Measurements from ENCODE around the gene CRYBB2.
"Not testable (repeated sequence)": the region's sequence is repeated elsewhere in the genome, so short reads cannot be mapped to it uniquely, and the experiment has no call there.

CRYBB2 gene

DNA sequence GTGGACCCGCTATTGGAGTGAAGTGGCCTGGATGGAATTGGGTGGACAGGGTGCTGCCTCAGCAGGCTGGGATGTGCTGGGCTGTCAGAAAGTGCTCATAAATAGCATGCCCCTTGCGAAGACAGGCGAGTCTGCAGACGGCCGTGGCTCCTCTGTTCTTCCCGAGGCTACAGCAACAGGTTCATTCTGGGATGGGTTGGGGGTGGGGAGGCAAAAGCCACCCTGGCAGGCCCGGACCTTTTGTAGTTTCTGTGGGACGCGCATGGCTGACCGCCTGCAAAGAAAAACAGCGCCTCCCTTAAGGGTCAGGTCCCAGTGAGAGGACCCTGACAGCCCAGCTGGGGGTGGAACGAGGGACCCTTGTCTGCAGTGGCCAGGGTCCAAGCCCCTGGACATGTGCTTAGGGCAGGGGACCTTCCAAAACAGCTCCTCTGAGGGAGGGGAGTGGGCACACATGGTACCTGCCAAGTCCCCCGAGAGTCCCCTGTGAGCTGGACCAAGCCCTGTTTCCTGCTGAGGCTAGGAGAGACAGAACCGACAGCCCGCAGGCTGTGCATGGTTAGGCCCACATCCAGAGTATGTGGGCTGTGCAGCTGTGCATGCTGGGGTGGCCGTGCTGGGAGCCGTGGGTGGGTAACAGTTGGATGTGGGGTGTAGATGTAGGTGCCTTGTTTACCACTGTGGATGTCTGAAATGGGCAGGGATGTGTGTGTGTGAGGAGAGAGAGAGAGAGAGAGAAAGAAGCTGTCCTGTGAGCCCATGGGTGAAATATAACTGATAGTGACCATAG is 19.5 kb upstream of the CRYBB2 start, which contains the start of gene CRYBB3:
Gene CRYBB3, plus strand, starts transcription at position 128 of the 790 bp plus-strand sequence. CDS start 1,539 bp downstream, outside the sequence.
- DNase-seq (ENCODE audit: low read depth) = no peak

DNA sequence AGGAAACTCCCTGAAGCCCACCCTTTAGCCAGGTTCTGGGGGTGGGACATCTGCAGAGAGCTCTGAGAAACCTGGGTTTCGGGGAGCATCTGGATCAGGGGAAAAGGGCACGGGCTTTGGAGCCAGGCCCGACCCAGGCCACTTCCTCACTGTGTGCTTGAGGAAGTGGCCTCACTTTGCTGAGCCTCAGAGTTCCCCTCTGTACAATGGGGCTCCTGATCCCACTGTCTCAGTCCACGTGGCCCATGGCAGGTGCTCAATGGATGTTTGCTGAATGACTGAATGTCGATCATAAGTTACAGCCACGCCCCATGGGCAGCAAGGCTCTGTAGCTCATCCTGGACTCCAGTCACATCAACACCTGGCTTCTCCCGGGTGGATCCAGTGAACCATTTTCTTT is 18.5 kb upstream of the CRYBB2 start:
- no peak for DNase-seq (ENCODE audit: low read depth)

DNA sequence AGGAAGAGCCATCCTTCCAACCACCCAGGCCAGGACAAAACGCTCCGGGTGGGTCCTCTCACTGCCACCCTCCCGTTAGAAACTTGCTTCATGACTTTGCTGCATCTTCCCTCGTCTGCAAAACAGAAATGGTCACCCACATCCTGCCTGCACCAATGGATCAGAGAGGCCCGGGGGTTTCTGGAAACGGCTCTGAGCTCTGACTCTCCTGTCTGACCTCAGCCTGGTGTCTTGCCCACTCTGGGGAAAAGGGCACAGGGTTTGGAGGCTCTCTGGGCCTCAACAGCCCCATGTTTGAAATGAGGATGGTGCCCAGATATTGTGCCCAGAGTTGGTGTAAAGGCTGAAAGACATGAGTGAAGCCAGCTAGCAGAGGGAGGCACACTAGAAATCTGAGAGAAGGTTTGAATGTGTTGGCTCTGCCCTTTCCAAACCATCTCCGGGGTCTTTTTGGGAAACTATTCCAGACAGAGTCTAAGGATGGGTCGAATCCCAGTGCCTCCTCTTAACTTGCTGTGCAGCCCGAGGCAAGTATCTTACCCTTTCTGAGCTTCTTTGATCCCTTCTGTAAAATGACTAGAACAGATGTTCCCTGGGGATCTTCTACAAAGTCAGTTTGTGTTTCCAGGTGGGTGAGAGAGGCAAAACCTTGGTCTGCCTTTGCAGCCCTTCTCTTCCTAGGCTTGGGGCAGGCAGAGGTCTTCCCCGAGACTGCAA is 17.7 kb upstream of the CRYBB2 start:
- no peak for DNase-seq (ENCODE audit: low read depth)

DNA sequence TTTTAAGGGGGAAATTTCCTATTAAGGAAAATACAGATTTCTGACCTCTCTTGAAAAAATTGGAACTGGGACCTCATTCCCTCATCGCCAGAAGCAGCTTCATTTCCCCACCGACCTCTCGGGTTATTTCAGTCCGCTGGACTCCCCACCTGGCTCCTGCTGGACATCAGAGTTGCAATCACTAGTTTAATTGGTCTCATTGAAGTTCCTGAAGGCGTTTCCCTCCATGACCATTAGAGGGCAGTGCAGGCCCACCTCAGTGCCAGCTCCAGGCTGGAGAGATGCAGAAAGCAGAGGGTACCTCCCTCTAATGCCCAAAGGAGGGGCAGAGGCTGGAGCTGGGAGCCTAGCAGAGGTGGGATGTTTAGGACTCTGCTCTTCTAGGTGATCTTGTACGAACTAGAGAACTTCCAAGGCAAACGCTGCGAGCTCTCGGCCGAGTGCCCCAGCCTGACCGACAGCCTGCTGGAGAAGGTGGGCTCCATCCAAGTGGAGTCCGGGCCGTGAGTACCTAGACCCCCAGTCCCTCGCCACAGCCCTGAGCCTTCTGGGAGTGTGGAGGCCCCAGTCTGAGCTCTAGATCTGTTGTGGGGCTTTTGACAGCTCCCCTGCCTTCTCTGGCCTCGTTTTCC is 17.0 kb upstream of the CRYBB2 start:
- DNase-seq (ENCODE audit: low read depth) = peak; percentile 16

DNA sequence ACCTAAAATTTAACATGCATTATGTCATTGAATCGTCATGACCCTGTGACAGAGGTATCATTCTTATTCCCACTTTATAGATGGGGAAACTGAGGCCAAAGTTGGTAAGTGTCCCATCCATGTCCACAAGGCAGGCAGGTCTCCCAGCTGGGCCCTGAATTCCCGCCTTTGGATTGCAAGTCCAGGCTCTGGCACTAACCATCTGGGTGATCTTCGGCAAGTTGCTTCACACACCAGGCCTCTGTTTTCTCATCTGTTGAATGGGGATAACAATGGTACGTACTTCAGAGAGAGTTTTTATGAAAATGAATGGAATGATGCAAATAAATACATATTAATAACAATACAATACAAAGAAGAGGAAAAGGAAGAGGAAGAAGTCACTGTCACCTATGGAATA is 16.4 kb upstream of the CRYBB2 start:
- no peak for DNase-seq (ENCODE audit: low read depth)

DNA sequence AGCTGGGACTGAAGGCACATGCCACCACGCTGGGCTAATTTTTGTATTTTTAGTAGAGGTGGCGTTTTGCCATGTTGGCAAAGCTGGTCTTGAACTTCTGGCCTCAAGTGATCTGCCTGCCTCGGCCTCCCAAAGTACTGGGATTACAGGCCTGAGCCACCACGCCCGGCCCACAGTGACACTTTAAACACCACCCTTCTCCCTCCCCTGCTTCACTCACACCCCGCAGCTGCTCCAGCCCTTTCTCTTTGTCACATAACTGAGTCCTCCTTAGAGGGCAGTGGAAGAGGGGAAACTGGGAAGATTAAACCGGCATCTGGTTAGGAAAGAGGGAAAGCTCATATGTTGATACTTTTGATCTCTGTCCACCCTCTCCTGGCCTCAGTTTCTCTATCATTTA is 14.9 kb upstream of the CRYBB2 start:
- not testable (repeated sequence) for DNase-seq (ENCODE audit: low read depth)

DNA sequence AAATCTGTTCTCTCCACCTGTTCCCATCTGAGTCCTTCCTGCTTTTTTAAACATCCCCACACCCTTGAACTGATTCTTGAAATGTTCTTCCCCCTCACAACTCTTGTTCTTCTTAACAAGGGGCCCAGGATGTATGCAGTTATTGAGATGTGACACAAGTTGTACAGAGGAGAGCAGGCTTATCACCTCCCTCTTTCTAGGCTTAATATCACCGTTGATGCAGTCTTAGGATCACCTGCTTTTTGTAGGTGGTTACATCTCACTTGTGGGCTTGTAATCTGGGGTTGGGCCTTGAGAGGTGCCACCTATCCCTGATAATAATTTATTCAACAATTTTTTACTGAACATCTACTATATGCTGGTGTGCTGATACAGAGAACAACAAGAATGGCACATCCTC is 13.6 kb upstream of the CRYBB2 start:
- no peak for DNase-seq (ENCODE audit: low read depth)

DNA sequence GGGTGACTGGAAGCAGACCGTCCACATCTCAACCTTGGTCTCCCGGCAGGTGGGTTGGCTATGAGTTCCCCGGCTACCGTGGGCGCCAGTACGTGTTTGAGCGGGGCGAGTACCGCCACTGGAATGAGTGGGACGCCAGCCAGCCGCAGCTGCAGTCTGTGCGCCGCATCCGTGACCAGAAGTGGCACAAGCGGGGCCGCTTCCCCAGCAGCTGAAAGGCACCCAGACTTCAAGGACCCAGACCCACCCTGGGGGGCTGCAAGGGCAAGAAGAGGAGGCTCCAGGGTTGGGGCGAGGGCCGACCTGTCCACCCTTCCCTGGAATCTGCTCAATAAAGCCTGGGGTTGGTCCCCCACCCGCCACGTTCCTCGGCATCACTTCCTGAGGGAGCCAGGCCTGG is 12.4 kb upstream of the CRYBB2 start:
- no peak for DNase-seq (ENCODE audit: low read depth)

DNA sequence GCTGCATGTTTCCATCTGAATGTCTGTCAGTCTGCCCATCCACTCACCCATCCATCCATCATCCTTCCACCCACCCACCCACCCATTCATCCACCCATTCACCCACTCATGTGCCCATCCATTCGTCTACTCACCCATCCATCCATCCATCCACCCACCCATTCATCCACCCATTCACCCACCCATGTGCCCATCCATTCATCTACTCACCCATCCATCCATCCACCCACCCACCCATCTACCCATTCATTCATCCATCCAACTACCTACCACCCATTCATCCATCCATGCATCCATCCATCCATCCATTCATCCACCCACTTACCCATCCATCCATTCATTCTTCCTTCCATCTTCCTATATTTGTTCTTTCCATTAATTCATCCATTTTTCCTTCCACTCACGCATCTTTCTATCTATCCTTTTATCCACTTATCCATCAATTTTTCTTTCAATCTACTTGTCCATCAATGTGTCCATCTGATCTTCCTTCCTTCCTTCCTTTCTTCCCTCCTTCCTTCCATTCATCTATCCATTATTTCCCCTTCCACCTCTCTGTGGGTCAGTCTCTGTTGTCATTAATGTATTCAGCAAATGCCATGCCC is 11.8 kb upstream of the CRYBB2 start:
- no peak for DNase-seq (ENCODE audit: low read depth)

DNA sequence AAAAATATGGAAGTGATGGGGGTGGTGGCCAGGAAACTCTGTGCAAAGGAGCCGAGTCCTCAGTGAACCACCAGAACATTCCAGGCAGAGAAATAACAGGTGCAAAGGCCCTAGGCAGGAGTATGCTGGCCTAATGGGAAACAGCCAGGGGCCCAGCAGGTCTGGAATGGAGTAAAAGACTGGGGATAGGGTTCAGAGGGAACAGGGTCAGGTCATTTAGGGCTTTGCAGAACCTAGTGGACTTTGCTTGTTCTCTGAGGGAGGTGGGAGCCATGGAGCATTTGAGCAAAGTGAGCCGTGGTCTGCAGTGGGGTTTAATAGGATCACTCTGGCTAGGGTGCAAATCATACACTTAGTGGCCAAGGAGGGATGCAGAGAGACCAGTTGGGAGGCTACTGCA is 11.1 kb upstream of the CRYBB2 start:
- no peak for DNase-seq (ENCODE audit: low read depth)

DNA sequence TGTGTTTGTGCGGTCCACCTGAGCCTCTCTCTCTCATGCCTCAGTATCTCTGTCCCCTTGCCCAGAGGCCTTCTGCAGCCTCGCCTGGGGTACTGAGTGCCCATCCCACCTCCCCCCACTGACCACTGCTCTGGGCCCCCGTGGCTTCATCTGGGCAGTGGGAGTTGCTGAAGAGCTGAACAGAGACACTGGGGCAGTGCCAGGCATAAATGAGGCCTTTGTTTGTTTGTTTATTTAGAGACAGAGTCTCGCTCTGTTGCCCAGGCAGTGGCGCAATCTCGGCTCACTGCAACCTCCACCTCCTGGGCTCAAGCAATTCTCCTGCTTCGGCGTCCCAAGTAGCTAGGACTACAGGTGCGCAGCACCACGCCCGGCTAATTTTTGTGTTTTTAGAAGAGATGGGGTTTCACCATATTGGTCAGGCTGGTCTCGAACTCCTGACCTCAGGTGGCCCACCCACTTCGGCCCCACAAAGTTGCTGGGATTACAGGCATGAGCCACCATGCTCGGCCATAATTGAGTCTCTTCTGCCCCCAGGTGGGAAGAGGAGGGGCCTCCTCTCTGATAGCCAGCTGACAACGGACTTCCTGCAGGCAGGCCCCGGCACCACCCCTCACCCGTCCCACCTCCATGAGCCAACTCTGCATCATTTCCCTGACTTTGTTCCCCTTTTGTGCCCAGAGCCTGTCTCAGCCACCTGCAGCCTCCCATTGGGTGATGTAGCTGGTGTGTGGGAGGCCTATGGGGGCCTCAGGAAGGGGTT is 10.5 kb upstream of the CRYBB2 start:
- DNase-seq (ENCODE audit: low read depth) = no peak

DNA sequence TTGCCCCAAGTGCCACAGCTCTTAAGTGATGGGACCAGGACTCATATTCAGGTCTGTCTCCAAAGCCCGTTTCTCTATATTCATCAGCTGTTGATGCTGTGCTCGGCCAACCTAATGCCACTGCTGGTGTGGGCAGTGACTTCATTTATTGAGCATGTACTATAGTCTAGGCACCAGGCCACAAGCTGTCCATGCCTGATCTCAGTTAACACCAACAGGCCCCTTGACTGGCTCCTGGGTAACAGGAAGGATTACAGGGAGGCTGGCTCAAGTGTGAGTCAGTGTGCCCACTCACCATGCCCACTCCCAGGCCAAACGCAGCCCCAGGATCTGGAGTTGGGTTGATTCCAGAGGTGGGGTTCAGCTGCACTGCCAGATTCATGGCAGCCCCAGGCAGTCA is 8.6 kb upstream of the CRYBB2 start:
- DNase-seq (ENCODE audit: low read depth) = no peak

DNA sequence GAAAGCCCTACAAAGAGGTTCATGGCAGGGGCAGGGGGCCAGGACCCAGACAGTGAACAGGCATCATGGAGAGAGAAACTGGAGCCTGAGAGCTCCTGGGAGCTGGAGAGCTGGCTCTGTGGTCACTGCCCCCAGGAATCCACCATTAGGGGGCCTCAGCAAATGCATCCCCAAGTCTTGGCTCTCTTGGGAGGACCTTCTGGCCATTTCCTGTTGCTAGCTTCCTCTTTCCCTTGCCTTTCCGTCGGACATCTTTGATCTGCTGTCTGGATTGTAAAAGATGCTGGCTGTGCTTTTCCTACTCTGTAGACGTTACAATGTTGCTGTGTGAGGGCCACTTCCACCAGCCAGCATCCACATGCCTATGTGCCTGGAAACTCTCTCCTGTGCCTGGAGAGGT is 7.1 kb upstream of the CRYBB2 start:
- no peak for DNase-seq (ENCODE audit: low read depth)

DNA sequence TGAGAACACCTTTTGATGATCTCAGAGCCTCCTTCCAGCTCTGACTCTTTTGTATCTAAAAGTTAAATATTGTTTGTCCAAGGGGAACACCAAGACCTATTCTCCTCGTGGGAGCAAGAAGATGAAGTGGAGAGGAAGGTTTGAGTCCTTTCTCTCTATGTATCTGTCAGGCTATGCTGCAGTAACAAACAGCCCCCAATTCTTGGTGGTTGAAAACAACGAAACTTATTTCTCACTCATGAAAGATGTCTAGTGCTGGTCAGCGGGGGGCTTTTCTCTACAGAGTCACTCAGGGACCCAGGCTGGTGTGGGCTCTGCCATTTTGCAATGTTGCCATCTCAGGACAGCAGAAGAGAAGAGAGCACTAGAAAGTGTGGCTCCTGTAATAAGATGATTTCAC is 6.2 kb upstream of the CRYBB2 start:
- no peak for DNase-seq (ENCODE audit: low read depth)

DNA sequence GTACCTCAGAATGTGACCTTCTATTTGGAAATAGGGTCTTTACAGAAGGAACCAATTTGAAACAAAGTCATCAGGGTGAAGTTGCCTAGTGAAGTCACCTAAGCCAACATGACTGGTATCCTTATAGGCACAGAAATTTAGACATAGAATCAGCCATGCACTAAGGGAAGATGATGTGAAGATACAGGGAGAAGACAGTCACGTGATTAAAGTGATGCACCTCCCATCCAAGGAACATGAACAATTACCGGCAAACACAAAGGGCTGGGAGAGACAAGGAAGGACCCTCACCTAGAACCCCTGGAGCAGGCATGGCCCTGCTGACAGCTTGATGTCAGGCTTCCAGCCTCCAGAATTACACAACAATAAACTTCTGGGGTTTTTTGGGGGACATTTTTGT is 3.2 kb upstream of the CRYBB2 start:
- DNase-seq (ENCODE audit: low read depth) = no peak

DNA sequence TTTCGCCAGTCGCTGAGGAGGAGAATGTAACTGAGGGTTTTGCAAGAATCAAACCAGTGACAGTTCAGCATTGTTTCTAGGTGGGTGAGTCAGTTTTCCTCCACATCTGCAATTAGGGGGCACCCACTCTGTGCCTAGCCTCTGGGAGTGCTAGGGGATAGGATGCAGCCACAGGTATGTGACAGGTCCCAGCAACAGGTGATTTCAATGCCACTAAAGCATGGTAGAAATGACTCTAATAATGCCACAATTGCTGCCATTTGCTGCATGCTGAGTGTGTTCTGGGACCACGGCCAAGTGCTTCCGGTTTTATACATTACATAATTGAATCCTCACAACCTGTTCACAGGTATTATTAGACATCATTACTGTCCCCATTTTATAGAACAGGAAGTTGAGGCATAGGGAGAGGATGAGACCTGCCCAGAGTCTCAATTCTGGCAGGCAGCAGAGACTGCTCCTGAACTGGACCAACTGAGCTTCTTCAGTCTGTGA is 556 bp downstream of the CRYBB2 start:
- DNase-seq (ENCODE audit: low read depth) = no peak

DNA sequence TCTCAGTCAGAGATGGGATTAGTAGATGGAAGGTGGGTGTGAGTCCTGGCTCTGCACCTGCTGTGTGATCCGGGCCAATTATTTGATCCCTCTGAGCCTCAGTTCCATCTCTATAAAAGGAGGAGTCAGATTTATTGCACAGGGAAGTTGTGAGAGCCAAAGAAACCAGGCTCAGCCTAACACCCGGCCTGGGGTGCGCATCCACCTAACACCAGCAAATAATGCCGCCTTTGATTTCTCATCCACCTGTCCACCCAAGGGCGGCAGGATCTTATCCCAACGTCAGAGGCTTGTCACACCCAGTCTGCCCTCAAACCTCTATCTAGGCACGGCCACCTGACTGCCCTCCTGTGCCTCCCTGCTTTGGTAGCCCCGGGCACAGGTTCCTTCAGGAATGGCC is 2.4 kb downstream of the CRYBB2 start:
- no peak for DNase-seq (ENCODE audit: low read depth)

DNA sequence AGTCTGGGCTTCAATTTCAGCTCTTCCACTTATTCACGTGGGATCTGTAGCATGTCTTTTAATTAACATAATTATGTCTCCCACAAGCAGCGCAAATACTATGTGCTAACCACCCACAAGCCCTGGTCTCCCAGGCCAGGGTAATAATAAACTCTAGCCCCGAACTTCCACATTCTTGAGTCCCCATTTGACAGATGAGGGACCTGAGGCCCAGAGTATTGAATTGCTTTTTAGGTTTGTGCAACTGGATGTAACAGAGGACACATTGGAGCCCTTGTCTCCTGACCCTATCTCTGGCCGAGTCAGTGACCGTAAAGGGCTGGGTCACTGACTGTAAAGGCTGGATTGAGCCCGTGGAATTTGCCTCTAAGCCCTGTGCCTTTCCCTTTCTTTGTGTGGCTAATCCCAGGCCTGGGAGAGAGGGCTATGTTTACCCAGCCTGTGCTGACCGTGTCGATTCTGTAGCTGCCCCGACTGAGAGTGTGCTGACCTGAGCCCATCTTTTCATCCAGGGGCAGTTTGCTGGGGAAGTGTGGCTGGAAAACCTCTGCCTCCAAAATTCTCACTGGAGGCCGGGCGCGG is 3.9 kb downstream of the CRYBB2 start:
- DNase-seq (ENCODE audit: low read depth) = no peak

DNA sequence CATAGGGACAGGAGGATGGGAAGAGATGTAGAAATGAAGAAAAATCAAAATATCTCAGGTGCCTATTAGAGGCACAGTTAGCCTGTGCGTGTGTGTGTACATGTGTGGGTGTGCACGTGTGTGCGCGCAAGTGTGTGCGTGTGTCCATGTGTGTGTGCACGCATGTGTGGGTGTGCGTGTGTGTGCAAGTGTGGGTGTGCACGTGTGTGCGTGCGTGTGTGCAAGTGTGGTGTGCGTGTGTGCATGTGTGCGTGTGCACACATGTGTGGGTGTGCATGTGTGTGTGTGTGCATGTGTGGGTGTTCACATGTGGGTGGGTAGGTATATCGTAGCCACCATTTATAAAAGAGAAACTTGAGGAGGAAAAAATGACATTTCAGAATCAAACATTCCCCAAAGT is 9.4 kb downstream of the CRYBB2 start:
- DNase-seq (ENCODE audit: low read depth) = no peak

DNA sequence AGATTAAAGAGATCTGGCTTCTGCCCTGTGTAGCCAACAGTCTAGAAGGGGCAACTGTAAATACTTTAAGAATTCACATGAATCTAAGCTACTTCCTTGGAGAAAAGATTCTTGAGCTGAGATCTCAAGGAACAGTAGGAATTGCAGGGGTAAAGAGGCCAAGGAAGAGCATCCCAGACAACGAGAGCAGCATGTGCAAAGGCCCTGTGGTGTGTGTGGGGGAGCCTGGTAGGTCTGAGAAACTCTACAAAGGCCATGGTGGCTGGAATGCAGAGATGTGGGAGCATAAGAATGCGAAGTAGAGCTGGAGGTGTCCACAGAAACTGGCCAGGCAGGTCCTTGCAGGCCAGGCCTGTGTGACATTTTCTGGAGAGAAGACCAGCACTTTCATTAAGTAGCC is 11.3 kb downstream of the CRYBB2 start:
- not testable (repeated sequence) for DNase-seq (ENCODE audit: low read depth)

DNA sequence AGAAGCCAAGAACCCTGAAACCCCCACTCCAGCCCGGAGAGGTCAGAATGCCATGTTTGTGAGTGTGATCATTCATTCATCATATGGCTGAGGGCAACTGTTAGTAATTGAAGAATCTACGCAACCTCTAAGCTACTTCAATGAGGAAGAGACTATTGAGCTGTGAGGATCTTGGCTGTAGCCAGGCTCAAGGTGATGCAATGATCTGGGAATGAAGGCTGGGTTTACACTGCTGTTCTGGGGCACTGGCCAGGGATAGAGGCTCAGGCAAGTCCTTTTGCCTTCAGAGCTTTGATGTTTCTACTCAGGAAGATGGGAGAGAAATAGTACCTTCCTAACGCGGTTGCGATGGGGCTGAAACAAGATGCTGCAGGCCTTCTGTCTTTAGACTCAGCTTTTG is 12.9 kb downstream of the CRYBB2 start:
- no peak for DNase-seq (ENCODE audit: low read depth)

Data from stimulated activated CD4-positive, alpha-beta T cell treated with anti-CD3 and anti-CD28 coated beads, Interleukin-2, amount 100 ng/mL, for 4 hours (primary cell).